ENCODE data around the gene FAM124A.

The FAM124A gene

GRCh38 chr13:51266642-51267041 is 44.4 kb downstream of the FAM124A start:
- TF ChIP-seq CTCF (IDR thresholded peaks at IDR 0.05), result no peak
- no peak overlapping the region for H3K27ac ChIP-seq
- no peak overlapping the region for H3K4me3 ChIP-seq
- no peak for DNase-seq (ENCODE audit: low spot score)

GRCh38 chr13:51267622-51268021 is 45.4 kb downstream of the FAM124A start:
- Histone ChIP-seq H3K4me3 (no peak overlapping the region), H3K27ac (no peak overlapping the region)
- no peak for DNase-seq (ENCODE audit: low spot score)
- no peak for TF ChIP-seq CTCF (IDR thresholded peaks at IDR 0.05)

- no peak for TF ChIP-seq CTCF (IDR thresholded peaks at IDR 0.05)
- H3K4me3 ChIP-seq, result no peak overlapping the region
- DNase-seq (ENCODE audit: low spot score), result no peak
- H3K27ac ChIP-seq, result no peak overlapping the region
Measured at GRCh38 chr13:51269039-51269438, 46.8 kb downstream of the FAM124A start.

GRCh38 chr13:51270623-51271415 is 48.6 kb downstream of the FAM124A start:
- no peak overlapping the region for H3K4me3 ChIP-seq
- H3K27ac ChIP-seq, result no peak overlapping the region
- TF ChIP-seq CTCF (IDR thresholded peaks at IDR 0.05), result no peak
- DNase-seq (ENCODE audit: low spot score), result peak; percentile 1

GRCh38 chr13:51271528-51272085 is 49.4 kb downstream of the FAM124A start:
- peak; percentile 38 for DNase-seq (ENCODE audit: low spot score)
- Histone ChIP-seq H3K27ac (no peak overlapping the region), H3K4me3 (no peak overlapping the region)
- TF ChIP-seq CTCF (IDR thresholded peaks at IDR 0.05), result no peak

GRCh38 chr13:51275101-51275500 is 52.9 kb downstream of the FAM124A start:
- Histone ChIP-seq H3K4me3 (no peak overlapping the region), H3K27ac (no peak overlapping the region)
- no peak for DNase-seq (ENCODE audit: low spot score)
- no peak for TF ChIP-seq CTCF (IDR thresholded peaks at IDR 0.05)

- DNase-seq (ENCODE audit: low spot score), result no peak
- TF ChIP-seq CTCF (IDR thresholded peaks at IDR 0.05), result no peak
- H3K4me3 ChIP-seq, result no peak overlapping the region
- H3K27ac ChIP-seq, result no peak overlapping the region
Measured at GRCh38 chr13:51276636-51277035, 54.4 kb downstream of the FAM124A start.

Data from coronary artery (tissue), 2 donors.